GM19452 (cell line): Measurements from ENCODE around the gene ANKS1B.
"Not testable (repeated sequence)": the region's sequence is repeated elsewhere in the genome, so short reads cannot be mapped to it uniquely, and the experiment has no call there.

Experiments used
- ATAC-seq: cut with Tn5 transposase; IDR thresholded peaks from one replicate; pipeline ENCODE4 v1.9.1; 2021; ENCODE audit not compliant: unreplicated experiment

ANKS1B gene

GRCh38 chr12:99609455-99610181, 375.1 kb downstream of the ANKS1B start:
- ATAC-seq, result no peak

GRCh38 chr12:99600388-99600787, 384.3 kb downstream of the ANKS1B start:
- ATAC-seq, result peak; percentile 95

DNA sequence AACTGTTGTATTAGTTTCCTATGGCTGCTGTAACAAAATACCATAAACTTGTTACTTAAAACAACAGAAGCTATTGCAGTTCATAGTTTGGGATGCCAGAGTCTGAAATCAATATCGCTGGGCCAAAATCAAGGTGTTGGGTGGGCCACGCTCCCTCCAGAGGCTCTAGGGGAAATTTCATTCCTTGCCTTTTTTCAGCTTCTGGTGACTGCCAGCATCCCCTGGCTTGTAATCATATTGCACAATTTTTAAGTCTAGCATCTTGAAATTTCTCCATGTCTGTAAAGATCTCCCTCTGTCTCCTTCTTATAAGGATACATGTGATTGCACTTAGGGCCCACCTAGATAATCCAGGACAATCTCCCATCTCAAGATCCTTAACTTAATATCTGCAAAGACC, 386.0 kb downstream of the ANKS1B start:
- no peak for ATAC-seq

GRCh38 chr12:99596762-99597161, 388.0 kb downstream of the ANKS1B start:
- ATAC-seq, result no peak

- not testable (repeated sequence) for ATAC-seq
Measured at GRCh38 chr12:99577125-99577524, 407.6 kb downstream of the ANKS1B start.

DNA sequence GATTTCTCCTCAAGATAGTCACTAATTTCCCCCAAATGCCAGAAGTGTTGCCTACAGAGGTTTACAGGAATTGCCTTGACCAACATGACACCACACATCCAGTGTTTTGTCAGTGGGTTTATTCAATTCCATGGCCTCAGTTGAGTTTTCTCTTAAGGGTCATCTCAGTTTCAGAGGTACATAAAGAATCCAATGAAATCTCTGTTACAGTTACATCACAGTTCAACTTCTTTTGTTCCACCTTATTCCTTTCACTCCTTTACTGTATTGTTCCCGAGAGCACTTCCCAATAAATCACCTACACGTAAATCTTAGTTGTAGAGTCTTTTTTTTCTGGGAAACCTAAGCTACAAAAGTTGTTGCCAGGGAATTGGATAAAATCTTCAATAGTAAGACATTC, 410.8 kb downstream of the ANKS1B start:
- ATAC-seq, result no peak

DNA sequence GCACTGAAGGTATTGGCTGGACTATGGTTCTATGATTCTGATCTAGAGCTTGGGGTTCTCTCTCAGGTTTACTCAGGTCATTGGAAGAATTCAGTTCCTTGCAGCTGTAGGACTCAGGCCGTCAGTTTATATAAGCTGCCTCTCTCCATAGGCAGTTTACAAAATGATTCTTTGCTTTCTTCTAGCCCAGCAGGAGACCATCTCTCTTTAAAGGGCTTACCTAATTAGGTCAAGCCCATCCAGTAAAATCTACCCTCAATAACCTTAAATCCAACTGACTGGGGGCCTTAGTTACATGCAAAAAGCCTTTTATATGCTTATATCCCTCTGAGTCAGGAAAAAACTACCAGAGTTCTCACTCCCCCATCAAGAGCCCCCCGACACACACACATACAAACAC, 417.7 kb downstream of the ANKS1B start:
- no peak for ATAC-seq

DNA sequence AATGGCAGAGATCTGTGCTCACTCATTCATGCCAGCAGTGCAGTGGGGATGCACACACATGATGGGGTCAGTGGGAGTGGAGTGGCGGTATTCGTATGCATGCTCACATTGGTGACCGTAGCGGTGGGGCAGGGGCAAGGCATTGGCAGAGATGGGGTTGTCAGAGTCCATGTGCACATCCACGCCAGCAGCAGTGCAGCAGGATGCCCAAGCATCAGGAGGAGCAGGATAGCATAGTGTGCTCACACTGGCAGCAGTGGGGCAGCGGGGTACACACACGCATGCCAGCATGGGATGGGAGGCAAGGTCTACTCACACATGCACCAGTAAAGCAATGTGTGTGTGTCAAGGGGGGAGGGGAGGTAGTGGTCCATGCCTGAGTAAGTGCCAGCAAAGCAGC, 426.6 kb downstream of the ANKS1B start:
- no peak for ATAC-seq

DNA sequence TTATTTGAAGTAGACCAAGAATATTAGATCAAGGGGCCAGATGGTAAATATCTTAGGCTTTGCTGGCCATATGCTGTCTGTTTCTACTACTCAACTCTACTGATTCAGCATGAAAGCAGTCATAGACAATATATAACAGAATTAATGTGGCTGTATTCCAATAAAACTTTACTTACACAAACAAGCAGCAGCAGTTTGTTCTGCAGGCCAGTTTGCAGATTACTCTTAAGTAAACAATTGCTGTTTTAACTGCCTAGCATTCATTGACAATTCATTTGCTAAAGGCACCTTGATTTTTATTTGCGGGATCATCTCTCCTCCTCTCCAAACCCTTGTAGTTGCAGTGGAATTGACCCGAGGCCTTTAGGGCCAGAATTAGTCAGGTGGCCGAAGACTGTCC, 431.3 kb downstream of the ANKS1B start:
- no peak for ATAC-seq

DNA sequence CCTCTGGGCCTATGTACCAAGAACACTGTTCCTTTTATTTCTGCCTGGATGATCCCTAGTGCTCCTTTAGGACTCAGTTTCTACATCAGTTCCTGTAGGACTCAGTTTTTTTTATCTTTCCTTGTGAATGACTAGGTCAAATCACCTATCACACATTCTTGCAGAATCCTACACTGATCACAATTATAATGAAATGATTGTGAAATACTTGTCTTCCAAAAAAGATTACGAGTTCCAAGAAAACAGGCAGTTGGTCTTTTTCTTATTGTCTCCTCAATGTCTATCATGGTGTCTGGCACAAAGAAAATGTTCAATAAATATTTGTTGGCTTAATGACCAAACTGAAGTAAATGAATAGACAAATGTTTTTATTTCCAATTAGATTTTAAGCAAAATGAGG, 432.7 kb downstream of the ANKS1B start:
- ATAC-seq, result no peak

GRCh38 chr12:99549651-99550050, 435.1 kb downstream of the ANKS1B start:
- no peak for ATAC-seq

DNA sequence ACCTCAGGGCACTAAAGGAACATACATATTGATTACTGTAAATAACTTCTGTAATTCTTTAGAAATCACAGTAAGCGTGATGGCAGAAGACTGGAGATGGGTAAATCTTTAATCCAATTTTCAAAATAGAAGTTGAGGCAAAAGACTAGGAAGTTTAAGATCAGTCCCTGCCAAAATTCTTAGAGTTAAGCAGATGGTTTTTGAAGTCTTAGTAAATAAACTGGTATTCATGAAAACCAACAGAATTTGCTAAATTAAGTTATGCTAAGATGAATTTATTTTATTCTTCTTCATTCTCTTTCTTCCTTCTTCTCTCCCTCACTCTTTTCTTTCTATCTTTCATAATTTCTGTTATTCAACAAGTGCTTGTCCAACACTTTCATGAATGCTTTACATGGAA, 435.5 kb downstream of the ANKS1B start:
- ATAC-seq, result no peak

- no peak for ATAC-seq
Measured at GRCh38 chr12:99544457-99544856, 440.3 kb downstream of the ANKS1B start.

GRCh38 chr12:99529966-99530365, 454.8 kb downstream of the ANKS1B start:
- peak; percentile 98 for ATAC-seq

DNA sequence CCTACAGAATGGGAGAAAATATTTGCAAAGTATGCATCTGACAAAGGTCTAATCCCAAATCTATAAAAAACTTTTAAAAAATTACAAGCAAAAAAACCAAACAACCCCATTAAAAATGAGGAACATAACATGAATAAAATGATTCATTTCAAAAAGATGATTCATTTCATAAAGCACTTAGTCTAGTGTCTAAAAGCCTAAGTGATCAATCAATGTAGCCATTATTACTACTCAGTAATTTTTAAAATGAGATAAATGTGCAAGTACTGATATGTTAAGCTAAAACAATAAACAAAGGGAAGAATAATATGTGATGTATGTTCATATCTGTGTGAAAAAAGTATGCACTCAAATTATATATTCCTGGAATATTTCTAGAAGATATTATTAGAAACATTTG, 456.3 kb downstream of the ANKS1B start:
- ATAC-seq, result no peak

- no peak for ATAC-seq
Measured at GRCh38 chr12:99523853-99524252, 460.9 kb downstream of the ANKS1B start.

DNA sequence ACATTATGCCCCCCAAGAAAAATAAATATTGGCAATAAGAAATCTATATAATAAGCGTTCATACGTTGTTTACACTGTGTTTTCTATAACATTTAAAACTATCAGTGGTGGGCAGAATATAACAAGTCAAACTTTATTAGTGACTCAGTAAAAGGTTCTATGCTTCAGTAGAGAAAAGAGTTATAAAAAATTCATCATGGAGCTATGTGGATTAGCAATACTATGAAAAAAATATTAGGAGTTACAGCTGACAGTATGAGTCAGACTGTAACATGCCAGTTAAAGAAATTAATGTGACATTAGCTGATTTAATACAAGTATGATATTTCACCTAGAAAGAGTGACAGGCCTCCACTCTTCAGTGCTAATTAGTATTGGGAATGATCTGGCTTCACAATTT, 462.3 kb downstream of the ANKS1B start:
- no peak for ATAC-seq

GRCh38 chr12:99521664-99522063, 463.1 kb downstream of the ANKS1B start:
- no peak for ATAC-seq

DNA sequence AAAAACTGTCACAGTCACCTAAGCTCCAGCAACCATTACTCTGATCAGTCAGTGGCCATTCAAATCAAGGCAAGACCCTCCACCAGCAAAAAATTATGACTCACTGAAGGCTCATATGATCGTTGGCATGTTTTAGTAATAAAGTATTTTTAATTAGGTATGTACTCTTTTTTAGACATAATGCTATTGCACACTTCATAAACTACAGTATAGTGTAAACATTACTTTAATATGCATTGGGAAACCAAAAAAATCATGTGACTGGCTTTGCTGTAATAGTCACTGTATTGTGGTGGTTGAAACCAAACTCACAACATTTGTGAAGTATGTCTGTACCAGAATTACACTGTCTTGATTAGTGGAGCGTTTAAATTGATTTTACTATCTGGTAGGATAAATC, 471.7 kb downstream of the ANKS1B start:
- ATAC-seq, result no peak

DNA sequence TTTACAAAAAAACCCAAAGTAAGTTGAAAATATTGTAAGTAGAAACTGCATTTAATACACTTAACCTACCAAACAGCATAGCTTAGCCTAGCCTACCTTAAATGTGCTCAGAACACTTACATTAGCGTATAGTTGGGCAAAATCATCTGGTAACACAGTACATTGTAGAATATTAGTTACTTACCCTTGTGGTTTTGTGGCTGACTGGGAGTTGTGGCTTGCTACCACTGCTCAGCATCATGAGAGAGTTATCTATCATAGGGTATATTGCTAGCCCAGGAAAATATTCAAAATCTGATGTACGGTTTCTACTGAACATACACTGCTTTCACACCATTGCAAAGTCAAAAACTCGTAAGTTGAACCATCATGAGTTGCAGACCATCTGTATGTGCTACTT, 478.9 kb downstream of the ANKS1B start:
- no peak for ATAC-seq

- no peak for ATAC-seq
Measured at GRCh38 chr12:99498756-99499155, 486.0 kb downstream of the ANKS1B start.

- no peak for ATAC-seq
Measured at GRCh38 chr12:99495799-99496198, 488.9 kb downstream of the ANKS1B start.

GRCh38 chr12:99493197-99493596, 491.5 kb downstream of the ANKS1B start:
- no peak for ATAC-seq
